Cardiac muscle cell (in vitro differentiated cells and primary cell): ENCODE measurements around the gene TMEM39A. TPM values are rescaled to one million over a fixed set of nuclear protein-coding genes. Genes with fewer than 3 reads are reported as not detected.

Experiments
- DNase-seq, 2 donors: peaks; one replicate each; pipeline versions ENCODE4 v3.0.0 to v3.0.0-alpha.2; 2010 to 2017; ENCODE audit warnings: low read depth in 1 of 2, low spot score in 1 of 2
- H3K27ac ChIP-seq: fragments of 200-600 bp; sonication (generic); 2 replicates; pipeline ENCODE4 v1.5.1; 2016
- H3K27me3 ChIP-seq: fragments of 200-600 bp; sonication (generic); 2 replicates; pipeline ENCODE4 v1.6.0; 2016; ENCODE audit warnings: control low read depth
- H3K36me3 ChIP-seq: fragments of 200-600 bp; sonication (generic); 2 replicates; pipeline ENCODE4 v1.5.1; 2016; ENCODE audit warnings: control low read depth
- H3K4me1 ChIP-seq: fragments of 200-600 bp; sonication (generic); 2 replicates; pipeline ENCODE4 v1.8.1; 2017; ENCODE audit warnings: low read depth, mild to moderate bottlenecking, mixed run types
- H3K4me3 ChIP-seq: fragments of 200-600 bp; sonication (generic); 2 replicates; pipeline ENCODE4 v1.5.1; 2016; ENCODE audit warnings: mild to moderate bottlenecking
- H3K9me3 ChIP-seq: fragments of 200-600 bp; sonication (generic); 2 replicates; pipeline ENCODE4 v1.5.1; 2017; ENCODE audit warnings: low read depth, mild to moderate bottlenecking, control low read depth
- CTCF ChIP-seq: IDR thresholded peaks from 2 replicates; pipeline ENCODE4 v1.5.1; 2012; ENCODE audit warnings: low read depth, mild to moderate bottlenecking, low read length
- polyA plus RNA-seq: library from polyadenylated mRNA; unstranded; fragments of >200 nt; fragmentation: Nextera tagmentation; extraction: Ambion mirVana; gene quantifications from 2 replicates; pipeline ENCODE4 v1.2.1, GENCODE V29; 2016
- total RNA-seq: library from RNA; depleted of rRNA; stranded (reverse); fragments of >200 nt; gene quantifications from 2 replicates; pipeline ENCODE4 v1.2.3, GENCODE V29; 2016

The TMEM39A gene
- total and polyA plus RNA-seq, 2 experiments from 2014 or later = 21.5 to 48.8 TPM

GRCh38 chr3:119400466-119400865 is 62.9 kb downstream of the TMEM39A start:
- no peaks in the 10 kb centered on the region for H3K4me1 ChIP-seq
- TF ChIP-seq CTCF = no peak
- H3K4me3 ChIP-seq = no peak overlapping the region
- H3K9me3 ChIP-seq = no peaks in the 10 kb centered on the region
- no peaks in the 10 kb centered on the region for H3K27me3 ChIP-seq
- no peak for DNase-seq
- peaks cover 70% of the 10 kb centered on the region for H3K36me3 ChIP-seq
- H3K27ac ChIP-seq = no peak overlapping the region

GRCh38 chr3:119396870-119397269 is 66.5 kb downstream of the TMEM39A start:
- TF ChIP-seq CTCF = no peak

GRCh38 chr3:119395923-119396358 is 67.5 kb downstream of the TMEM39A start:
- H3K27me3 ChIP-seq = no peaks in the 10 kb centered on the region
- H3K4me3 ChIP-seq = no peak overlapping the region
- H3K9me3 ChIP-seq = no peaks in the 10 kb centered on the region
- H3K36me3 ChIP-seq = peaks cover 79% of the 10 kb centered on the region
- DNase-seq = no peak
- peak overlapping the region; percentile 35 for H3K27ac ChIP-seq
- H3K4me1 ChIP-seq = no peaks in the 10 kb centered on the region
- no peak for TF ChIP-seq CTCF

More at GRCh38 chr3:119396870-119397269, 66.5 kb downstream of the TMEM39A start:
- Histone ChIP-seq H3K4me3 (no peak overlapping the region), H3K27me3 (no peaks in the 10 kb centered on the region), H3K4me1 (no peaks in the 10 kb centered on the region), H3K27ac (no peak overlapping the region), H3K36me3 (peaks cover 76% of the 10 kb centered on the region), H3K9me3 (no peaks in the 10 kb centered on the region)
- no peak for DNase-seq

GRCh38 chr3:119388577-119388976 is 74.8 kb downstream of the TMEM39A start:
- no peak overlapping the region for H3K27ac ChIP-seq
- H3K4me3 ChIP-seq = no peak overlapping the region
- peaks cover 56% of the 10 kb centered on the region for H3K36me3 ChIP-seq
- no peaks in the 10 kb centered on the region for H3K27me3 ChIP-seq
- DNase-seq = no peak
- H3K4me1 ChIP-seq = no peaks in the 10 kb centered on the region
- peak; percentile 12 for TF ChIP-seq CTCF
- no peaks in the 10 kb centered on the region for H3K9me3 ChIP-seq

- no peaks in the 10 kb centered on the region for H3K4me1 ChIP-seq
- DNase-seq = no peak
- H3K4me3 ChIP-seq = no peak overlapping the region
- H3K36me3 ChIP-seq = peaks cover 44% of the 10 kb centered on the region
- no peaks in the 10 kb centered on the region for H3K9me3 ChIP-seq
- H3K27me3 ChIP-seq = no peaks in the 10 kb centered on the region
- no peak overlapping the region for H3K27ac ChIP-seq
- TF ChIP-seq CTCF = no peak
Observed at GRCh38 chr3:119382134-119382533, 81.3 kb downstream of the TMEM39A start.

GRCh38 chr3:119380697-119381096 is 82.7 kb downstream of the TMEM39A start:
- TF ChIP-seq CTCF = no peak
- no peaks in the 10 kb centered on the region for H3K9me3 ChIP-seq
- H3K4me3 ChIP-seq = no peak overlapping the region
- H3K27me3 ChIP-seq = no peaks in the 10 kb centered on the region
- peak in 1 of 2 donors; percentile 15 for DNase-seq
- H3K27ac ChIP-seq = no peak overlapping the region
- H3K4me1 ChIP-seq = no peaks in the 10 kb centered on the region
- peaks cover 52% of the 10 kb centered on the region for H3K36me3 ChIP-seq
